Activated naive CD4-positive, alpha-beta T cell treated with anti-CD3 and anti-CD28 coated beads for 36 hours (primary cell): ENCODE results near the gene DUSP12. TPM values are rescaled to one million over a fixed set of nuclear protein-coding genes. Genes with fewer than 3 reads are reported as not detected.

ENCODE experiments used
- CTCF ChIA-PET: fragments of 350-600 bp; sonication (Branson Sonifier 250); formaldehyde crosslinking; loops from one replicate; lab custom pipeline; 2021; ENCODE audit warnings: antibody characterized with exemption; lab: Charles Lee
- DNase-seq: peaks from one replicate; pipeline ENCODE4 v3.0.0-alpha.2; 2020
- H3K27ac Mint-ChIP-seq: one replicate; pipeline ENCODE4 v1.8.0; 2021; ENCODE audit warnings: mild to moderate bottlenecking, mixed read lengths
- H3K27me3 Mint-ChIP-seq: one replicate; pipeline ENCODE4 v1.8.0; 2021; ENCODE audit warnings: low read depth, mixed read lengths
- H3K36me3 Mint-ChIP-seq: one replicate; pipeline ENCODE4 v1.8.0; 2021; ENCODE audit warnings: low read depth, mixed read lengths
- H3K4me1 Mint-ChIP-seq: one replicate; pipeline ENCODE4 v1.8.0; 2021; ENCODE audit warnings: low read depth, mixed read lengths
- H3K4me3 Mint-ChIP-seq: one replicate; pipeline ENCODE4 v1.8.0; 2021; ENCODE audit warnings: mild to moderate bottlenecking, moderate library complexity, mixed read lengths
- H3K9me3 Mint-ChIP-seq: one replicate; pipeline ENCODE4 v1.8.0; 2021; ENCODE audit warnings: mixed read lengths
- intact Hi-C: fragments of 100-400 bp; cut with micrococcal nuclease; formaldehyde crosslinking; loops from one replicate; pipeline ENCODE4 v1.15.1; 2023
- total RNA-seq, 2 experiments: library from RNA; stranded (reverse); gene quantifications; one replicate each; pipeline ENCODE4 v1.2.3, GENCODE V29; 2021

Gene DUSP12
- total RNA-seq, 2 experiments from 2014 or later = 28.2 to 28.4 TPM

DNA sequence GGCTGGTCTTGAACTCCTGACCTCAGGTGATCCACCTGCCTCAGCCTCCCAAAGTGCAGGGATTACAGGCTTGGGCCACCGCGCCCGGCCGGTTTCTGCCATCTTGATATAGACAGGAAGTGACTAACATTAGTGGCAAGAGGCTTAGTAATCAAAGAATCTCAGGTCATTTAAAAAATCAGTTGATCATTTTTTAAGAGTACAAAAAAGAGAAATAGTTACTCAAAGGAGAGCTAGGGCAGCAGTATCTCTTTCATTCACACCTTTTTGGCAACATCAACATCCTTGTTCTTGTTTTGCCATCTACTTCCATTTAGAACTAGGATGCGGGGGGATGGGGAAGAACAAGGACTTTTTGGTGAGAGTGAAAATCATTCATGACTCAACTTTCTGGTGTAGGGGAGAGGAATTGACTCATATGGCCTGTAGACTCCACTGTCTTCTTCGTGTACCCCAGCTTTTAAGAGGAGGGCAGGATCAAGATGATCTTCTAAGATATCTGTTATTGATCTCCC is 19.5 kb upstream of the DUSP12 start:
- H3K27me3 Mint-ChIP-seq = peaks cover 6% of the 10 kb centered on the region

DNA sequence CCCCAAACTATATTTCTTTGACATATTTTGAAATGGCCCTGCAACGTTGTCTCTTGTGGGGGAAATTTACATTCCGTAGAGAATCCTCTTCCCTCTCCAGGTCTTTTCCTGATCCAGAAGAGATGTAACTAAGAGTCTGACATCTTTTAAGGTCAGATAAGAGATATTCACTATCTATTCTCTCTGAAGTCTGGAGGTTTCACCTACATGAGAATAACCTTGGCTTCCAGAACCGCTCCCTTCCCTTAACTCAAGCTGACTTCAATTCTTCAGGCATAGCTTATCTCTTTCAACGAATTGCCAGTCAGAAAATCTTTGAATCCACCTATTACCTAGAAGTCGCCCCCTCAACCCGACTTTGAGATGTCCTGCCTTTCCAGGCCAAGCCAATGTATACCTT is 18.3 kb upstream of the DUSP12 start:
- H3K9me3 Mint-ChIP-seq = no peaks in the 10 kb centered on the region
- no peak overlapping the region for H3K4me3 Mint-ChIP-seq
- H3K27ac Mint-ChIP-seq = no peak overlapping the region
- peaks cover 2% of the 10 kb centered on the region for H3K27me3 Mint-ChIP-seq
- intact Hi-C loops = loop anchor here (2.0 kb wide), 1 partner anchor 24 kb away; the partner anchor contains the start of gene FCRLA
- CTCF ChIA-PET = interaction anchor here (8.2 kb wide), 1 partner anchor 9 kb away, joined by 76 read pairs; no protein-coding TSS in a partner anchor
- DNase-seq = no peak
- H3K4me1 Mint-ChIP-seq = peaks cover 39% of the 10 kb centered on the region
- H3K36me3 Mint-ChIP-seq = no peaks in the 10 kb centered on the region

More for the DNA sequence above, 19.5 kb upstream of the DUSP12 start:
- Mint-ChIP-seq H3K36me3 (no peaks in the 10 kb centered on the region), H3K4me1 (peaks cover 42% of the 10 kb centered on the region), H3K27ac (peak overlapping the region; percentile 21), H3K4me3 (no peak overlapping the region), H3K9me3 (no peaks in the 10 kb centered on the region)
- intact Hi-C loops = loop anchor here (1.0 to 2.0 kb wide), 4 partner anchors 14 to 118 kb away; partner anchors contain the start of genes DUSP12 and FCRLA
- CTCF ChIA-PET = interaction anchor here (0.8 to 8.2 kb wide), 2 partner anchors 10 to 243 kb away, joined by 4 to 76 read pairs; no protein-coding TSS in a partner anchor
- peak; percentile 62 for DNase-seq

DNA sequence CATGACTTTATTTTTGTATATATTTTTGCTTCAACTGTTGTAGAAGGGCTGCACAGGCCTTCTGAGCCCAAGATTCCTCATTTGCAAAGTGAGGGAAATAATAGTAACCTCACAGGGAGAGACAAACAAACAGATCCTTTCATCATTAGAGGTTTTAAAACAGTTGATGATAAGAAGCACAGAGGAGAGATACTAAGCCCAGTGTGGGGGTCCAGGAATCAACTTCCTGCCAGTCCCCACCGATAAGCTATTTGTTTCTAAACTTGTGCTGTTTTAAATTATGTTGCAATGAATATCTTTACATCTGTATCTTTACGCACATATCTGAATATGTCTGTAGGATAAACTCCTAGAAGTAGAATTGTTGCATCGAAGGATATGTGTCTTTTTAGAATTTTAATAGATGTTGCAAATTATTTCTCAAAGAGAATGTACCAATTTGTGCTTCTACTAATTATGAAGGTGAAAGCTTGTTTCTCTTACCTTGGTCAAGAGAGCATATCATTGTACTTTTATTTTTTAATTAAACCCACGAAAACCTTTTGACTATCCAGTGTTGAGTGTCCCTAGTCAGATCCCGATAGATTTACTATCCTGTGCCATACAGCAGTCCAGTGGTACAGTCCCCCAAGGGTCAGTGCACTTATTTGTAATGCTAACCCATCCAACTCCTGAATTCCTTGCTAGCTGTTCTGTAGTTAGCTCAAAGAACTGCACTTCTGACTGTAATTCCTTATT is 17.4 kb upstream of the DUSP12 start:
- CTCF ChIA-PET = interaction anchor here (0.5 to 8.2 kb wide), 3 partner anchors 8 to 305 kb away, joined by 4 to 76 read pairs (median 5); no protein-coding TSS in a partner anchor
- Mint-ChIP-seq H3K4me3 (no peak overlapping the region), H3K4me1 (peaks cover 44% of the 10 kb centered on the region), H3K27me3 (peaks cover 2% of the 10 kb centered on the region), H3K9me3 (no peaks in the 10 kb centered on the region), H3K27ac (no peak overlapping the region), H3K36me3 (no peaks in the 10 kb centered on the region)
- intact Hi-C loops = loop anchor here (2.0 kb wide), 1 partner anchor 25 kb away; the partner anchor contains the start of gene FCRLA
- DNase-seq = no peak

DNA sequence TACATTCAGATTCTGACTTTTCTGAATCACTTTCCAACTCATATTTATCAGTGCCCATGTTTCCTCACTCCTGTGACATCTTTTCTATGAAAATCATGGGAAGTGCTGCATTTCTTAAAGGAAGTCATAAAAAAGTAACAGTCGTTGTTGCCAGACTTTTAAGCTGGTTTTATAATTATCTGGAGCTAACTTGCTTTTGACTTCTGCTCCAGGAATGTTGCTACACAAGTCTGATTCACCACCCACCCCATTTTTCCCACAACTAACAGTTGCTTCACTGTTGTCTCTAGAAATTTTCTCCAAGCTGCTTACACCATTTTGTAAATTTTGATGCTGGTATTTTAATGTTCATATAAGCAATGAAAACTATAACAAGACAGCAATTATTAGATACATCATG is 16.1 kb upstream of the DUSP12 start:
- no peaks in the 10 kb centered on the region for H3K36me3 Mint-ChIP-seq
- peaks cover 2% of the 10 kb centered on the region for H3K27me3 Mint-ChIP-seq
- peaks cover 34% of the 10 kb centered on the region for H3K4me1 Mint-ChIP-seq
- CTCF ChIA-PET = interaction anchor here (0.6 to 1.4 kb wide), 2 partner anchors 20 to 204 kb away, joined by 3 to 4 read pairs; no protein-coding TSS in a partner anchor
- H3K4me3 Mint-ChIP-seq = no peak overlapping the region
- no peak overlapping the region for H3K27ac Mint-ChIP-seq
- intact Hi-C loops = no loop called here
- no peaks in the 10 kb centered on the region for H3K9me3 Mint-ChIP-seq
- DNase-seq = no peak

DNA sequence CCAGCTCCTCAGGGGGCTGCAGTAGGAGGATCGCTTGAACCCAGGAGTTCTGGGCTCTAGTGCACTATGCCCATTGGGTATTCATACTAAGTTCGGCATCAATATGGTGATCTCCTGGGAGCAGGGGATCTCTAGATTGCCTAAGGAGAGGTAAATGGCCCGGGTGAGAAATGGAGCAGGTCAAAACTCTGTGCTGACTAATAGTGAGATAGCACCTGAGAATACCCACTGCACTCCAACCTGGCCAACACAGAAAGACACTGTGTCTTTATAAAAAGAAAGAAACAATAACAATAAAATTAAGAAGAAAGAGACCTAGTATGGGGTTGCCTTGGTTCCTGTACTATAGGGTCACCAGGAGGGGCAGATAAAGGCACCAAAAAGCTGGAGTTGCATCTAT is 13.7 kb upstream of the DUSP12 start:
- Mint-ChIP-seq H3K4me1 (peaks cover 18% of the 10 kb centered on the region), H3K4me3 (no peak overlapping the region), H3K27ac (no peak overlapping the region), H3K9me3 (no peaks in the 10 kb centered on the region), H3K36me3 (no peaks in the 10 kb centered on the region), H3K27me3 (peaks cover 2% of the 10 kb centered on the region)
- no peak for DNase-seq
- CTCF ChIA-PET = interaction anchor here (1.6 kb wide), 1 partner anchor 88 kb away, joined by 4 read pairs; no protein-coding TSS in a partner anchor
- intact Hi-C loops = no loop called here

DNA sequence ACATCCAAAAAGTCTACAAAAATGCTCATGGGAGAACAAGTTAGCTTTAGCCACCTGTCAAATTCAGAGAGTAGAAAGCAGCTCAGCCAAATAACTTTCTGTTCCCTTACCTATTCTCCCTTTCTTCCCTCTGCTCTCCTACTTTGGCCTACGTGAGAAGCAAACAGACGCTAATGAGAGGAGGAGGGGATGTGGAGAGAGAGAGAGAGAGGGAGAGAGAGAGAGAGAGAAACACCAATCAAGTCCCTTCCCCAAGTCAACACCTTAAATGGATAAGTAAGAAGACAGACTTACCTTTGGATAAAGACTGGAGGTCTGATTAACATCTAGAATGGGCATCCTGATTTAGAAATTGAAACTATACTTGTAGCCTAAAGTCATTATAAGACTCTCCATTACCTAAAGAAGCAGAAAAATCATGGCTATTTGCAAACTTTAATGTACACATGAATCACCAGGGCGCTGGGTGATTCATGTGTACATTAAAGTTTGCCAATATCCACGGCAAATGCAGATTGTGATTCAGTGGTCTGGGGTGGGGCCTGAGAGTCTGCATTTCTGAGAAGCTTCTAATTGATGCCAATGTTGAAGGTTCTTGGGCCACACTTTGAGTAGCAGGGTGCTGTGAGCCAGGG is 13.1 kb upstream of the DUSP12 start:
- intact Hi-C loops = no loop called here
- Mint-ChIP-seq H3K4me3 (no peak overlapping the region), H3K36me3 (no peaks in the 10 kb centered on the region), H3K9me3 (no peaks in the 10 kb centered on the region), H3K4me1 (peaks cover 16% of the 10 kb centered on the region), H3K27ac (no peak overlapping the region), H3K27me3 (peaks cover 2% of the 10 kb centered on the region)
- DNase-seq = peak; percentile 46
- CTCF ChIA-PET = interaction anchor here (1.6 to 7.1 kb wide), 4 partner anchors 7 to 252 kb away, joined by 4 to 76 read pairs (median 58); no protein-coding TSS in a partner anchor

DNA sequence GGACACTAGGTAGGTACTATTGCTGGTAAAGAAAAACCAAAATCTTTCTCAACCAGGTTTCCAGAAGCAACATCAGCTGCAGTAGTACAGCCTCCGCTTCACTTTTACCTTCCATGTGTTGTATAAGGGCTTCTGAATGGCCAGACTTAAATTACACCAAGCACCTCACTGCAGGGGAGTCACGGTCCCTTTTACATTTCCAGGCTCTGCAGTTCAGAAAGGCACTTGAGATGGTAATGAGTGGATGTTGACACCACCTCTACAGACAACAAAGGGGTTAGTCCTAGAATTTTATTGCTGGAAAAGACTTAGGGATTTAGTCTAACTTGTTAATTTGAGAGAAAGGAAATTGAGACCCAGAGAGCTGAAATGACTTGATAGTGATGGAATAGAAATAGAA is 12.0 kb upstream of the DUSP12 start:
- peaks cover under 1% of the 10 kb centered on the region for H3K27me3 Mint-ChIP-seq
- H3K4me1 Mint-ChIP-seq = peaks cover 16% of the 10 kb centered on the region
- H3K4me3 Mint-ChIP-seq = no peak overlapping the region
- CTCF ChIA-PET = interaction anchor here (0.6 to 7.1 kb wide), 7 partner anchors 8 to 513 kb away, joined by 3 to 76 read pairs (median 6); no protein-coding TSS in a partner anchor
- intact Hi-C loops = no loop called here
- no peak overlapping the region for H3K27ac Mint-ChIP-seq
- H3K36me3 Mint-ChIP-seq = no peaks in the 10 kb centered on the region
- no peak for DNase-seq
- no peaks in the 10 kb centered on the region for H3K9me3 Mint-ChIP-seq

DNA sequence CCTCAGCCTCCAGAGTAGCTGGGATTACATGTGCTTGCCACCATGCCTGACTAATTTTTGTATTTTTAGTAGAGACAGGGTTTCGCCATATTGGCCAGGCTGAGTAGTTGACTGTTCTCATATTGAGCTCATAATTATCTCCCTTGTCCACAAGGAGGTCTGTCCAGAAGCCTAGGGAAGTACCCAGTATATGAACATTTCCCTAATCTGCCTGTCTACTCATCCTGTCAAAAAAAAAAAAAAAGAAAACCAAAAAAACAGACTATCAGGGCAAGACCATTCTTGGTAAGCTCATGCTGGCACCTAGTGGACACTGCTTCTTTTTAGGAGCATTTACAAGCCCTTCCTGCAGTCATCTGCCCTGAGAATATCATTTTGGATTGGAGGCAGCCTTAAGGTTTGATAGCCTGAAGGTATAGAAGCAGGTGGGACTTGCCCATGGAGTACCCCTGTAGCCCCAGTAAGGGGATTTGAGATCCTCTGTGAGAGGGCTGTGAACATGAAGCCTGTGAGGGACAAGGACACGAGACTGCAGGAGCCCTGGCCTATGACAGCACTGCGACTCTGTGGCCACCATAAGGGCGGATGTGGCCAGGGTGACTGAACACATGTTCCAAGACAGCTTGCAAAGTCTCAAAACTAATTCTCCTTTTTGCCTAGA is 10.8 kb upstream of the DUSP12 start:
- no peak overlapping the region for H3K4me3 Mint-ChIP-seq
- no peak overlapping the region for H3K27ac Mint-ChIP-seq
- DNase-seq = peak; percentile 67
- no peaks in the 10 kb centered on the region for H3K36me3 Mint-ChIP-seq
- peaks cover 19% of the 10 kb centered on the region for H3K4me1 Mint-ChIP-seq
- no peaks in the 10 kb centered on the region for H3K27me3 Mint-ChIP-seq
- intact Hi-C loops = no loop called here
- no peaks in the 10 kb centered on the region for H3K9me3 Mint-ChIP-seq
- CTCF ChIA-PET = interaction anchor here (0.6 to 7.1 kb wide), 11 partner anchors 10 to 760 kb away, joined by 3 to 76 read pairs (median 6); partner anchors contain the start of gene DUSP12

DNA sequence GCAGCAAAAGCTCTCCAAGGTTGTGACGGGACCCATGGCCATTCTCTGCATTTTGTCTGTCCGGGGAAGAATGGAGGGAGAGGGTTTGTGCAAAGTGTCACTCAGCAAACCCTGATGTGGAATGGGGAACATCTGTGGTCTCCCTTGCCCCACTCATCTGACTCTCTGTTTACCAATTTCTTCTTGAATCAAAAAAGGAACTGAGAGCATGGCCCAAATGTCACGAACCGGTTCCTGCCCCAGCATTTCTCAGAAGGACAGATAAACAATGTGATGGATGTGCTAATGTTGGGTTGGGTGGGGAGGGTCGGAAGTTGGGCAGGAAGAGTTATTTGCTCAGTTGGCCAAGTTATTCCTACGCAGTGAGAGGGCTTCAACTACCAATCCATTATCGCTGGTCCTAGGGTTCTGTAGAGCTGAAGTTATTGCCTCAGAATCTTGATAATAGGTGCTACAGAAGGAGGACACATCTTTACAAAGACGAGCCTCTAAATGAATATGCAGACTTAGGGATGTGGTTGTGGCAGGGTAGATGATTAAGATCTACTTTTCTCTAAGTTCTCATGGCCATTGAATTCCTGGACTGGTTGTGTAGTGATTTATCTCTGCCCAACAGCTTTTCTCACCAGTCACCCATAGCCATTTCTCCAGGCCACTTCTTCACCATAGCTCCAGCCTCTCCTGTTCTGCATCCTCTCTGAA is 9.6 kb upstream of the DUSP12 start:
- no peaks in the 10 kb centered on the region for H3K27me3 Mint-ChIP-seq
- H3K4me1 Mint-ChIP-seq = peaks cover 31% of the 10 kb centered on the region
- H3K27ac Mint-ChIP-seq = no peak overlapping the region
- H3K4me3 Mint-ChIP-seq = no peak overlapping the region
- CTCF ChIA-PET = interaction anchor here (0.6 to 7.1 kb wide), 10 partner anchors 9 to 297 kb away, joined by 3 to 76 read pairs (median 6); partner anchors contain the start of gene DUSP12
- no peak for DNase-seq
- H3K9me3 Mint-ChIP-seq = no peaks in the 10 kb centered on the region
- intact Hi-C loops = loop anchor here (2.0 to 10.0 kb wide), 6 partner anchors 13 to 555 kb away; partner anchors contain the start of genes SDHC and TOMM40L
- H3K36me3 Mint-ChIP-seq = no peaks in the 10 kb centered on the region

DNA sequence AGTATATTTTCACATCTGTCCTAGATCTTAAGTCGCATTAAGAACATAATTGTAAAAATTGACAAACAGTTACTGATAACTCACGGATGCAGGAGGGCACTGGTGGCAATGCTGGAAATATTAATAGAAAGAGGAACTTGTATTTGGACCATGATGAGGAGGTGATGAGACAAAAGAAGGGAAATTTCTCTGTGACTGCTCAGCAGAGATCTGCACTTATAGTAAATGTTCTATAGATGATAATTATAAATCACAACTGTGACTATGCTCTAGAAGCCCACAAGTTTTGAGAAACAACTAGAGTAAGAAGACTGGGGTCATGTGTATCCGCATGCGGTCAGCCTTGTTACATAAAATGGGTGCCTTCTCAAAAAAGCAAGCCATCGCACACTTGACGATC is 8.7 kb upstream of the DUSP12 start:
- H3K36me3 Mint-ChIP-seq = no peaks in the 10 kb centered on the region
- no peak for DNase-seq
- no peak overlapping the region for H3K27ac Mint-ChIP-seq
- H3K4me3 Mint-ChIP-seq = no peak overlapping the region
- no peaks in the 10 kb centered on the region for H3K9me3 Mint-ChIP-seq
- peaks cover 36% of the 10 kb centered on the region for H3K4me1 Mint-ChIP-seq
- CTCF ChIA-PET = interaction anchor here (0.7 to 7.1 kb wide), 11 partner anchors 12 to 257 kb away, joined by 3 to 76 read pairs (median 3); partner anchors contain the start of gene ATF6
- intact Hi-C loops = loop anchor here (1.0 to 10.0 kb wide), 7 partner anchors 14 to 556 kb away; partner anchors contain the start of genes SDHC and TOMM40L
- no peaks in the 10 kb centered on the region for H3K27me3 Mint-ChIP-seq

DNA sequence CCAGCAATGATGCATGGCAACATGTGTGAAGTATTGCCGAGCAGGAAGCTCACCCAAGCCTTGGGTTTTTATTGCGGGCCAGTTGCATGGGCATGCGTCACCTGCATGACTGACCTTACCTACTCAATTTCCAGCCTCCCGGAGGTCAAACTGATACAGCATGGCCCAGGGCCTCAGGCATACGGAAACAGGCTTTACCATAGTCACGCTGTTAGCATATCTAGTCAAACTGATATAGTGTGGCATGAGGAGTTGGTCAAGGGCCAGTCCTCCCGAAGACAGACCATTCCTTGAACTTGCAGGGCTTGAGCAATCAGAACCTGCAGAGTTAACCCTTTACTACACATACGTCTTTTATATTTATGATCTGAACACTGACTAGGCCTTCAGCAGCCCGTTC is 6.4 kb upstream of the DUSP12 start:
- no peak overlapping the region for H3K4me3 Mint-ChIP-seq
- CTCF ChIA-PET = interaction anchor here (1.2 to 7.1 kb wide), 5 partner anchors 14 to 294 kb away, joined by 6 to 76 read pairs (median 53); no protein-coding TSS in a partner anchor
- intact Hi-C loops = loop anchor here (5.0 to 10.0 kb wide), 4 partner anchors 121 to 558 kb away; partner anchors contain the start of gene SDHC
- H3K36me3 Mint-ChIP-seq = no peaks in the 10 kb centered on the region
- no peaks in the 10 kb centered on the region for H3K9me3 Mint-ChIP-seq
- no peak overlapping the region for H3K27ac Mint-ChIP-seq
- H3K4me1 Mint-ChIP-seq = peaks cover 35% of the 10 kb centered on the region
- no peaks in the 10 kb centered on the region for H3K27me3 Mint-ChIP-seq
- no peak for DNase-seq
